ENCODE measurements around the gene TMEM9B.

DNA sequence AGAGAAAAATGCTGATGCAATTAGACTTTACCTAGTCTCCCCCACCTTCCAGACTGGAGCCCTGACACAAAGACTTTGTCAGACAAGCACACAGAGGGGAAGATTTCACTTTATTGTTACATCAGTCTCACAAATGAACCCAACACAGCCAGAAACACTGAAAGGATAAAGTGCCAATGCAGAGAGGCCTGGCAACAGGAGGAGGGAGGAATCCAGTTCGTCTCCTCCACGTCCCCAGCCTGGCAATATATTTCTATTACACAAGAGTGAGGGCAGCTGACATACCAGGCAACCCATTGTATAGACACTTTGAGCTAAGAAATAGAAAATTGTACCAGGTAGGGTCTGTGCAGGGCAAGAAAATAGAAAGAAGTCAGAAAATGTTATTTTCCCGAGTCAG, 16.2 kb upstream of the TMEM9B start:
- TF ChIP-seq TCF12 (IDR thresholded peaks at IDR 0.05; ENCODE audit: low read depth) (no peak), EP300 (IDR thresholded peaks at IDR 0.05; ENCODE audit: borderline replicate concordance) (no peak), RAD21 (IDR thresholded peaks at IDR 0.05; ENCODE audit: low read depth) (no peak), CREB1 (IDR thresholded peaks at IDR 0.05; ENCODE audit: low read depth) (no peak), EGR1 (IDR thresholded peaks at IDR 0.05) (no peak), NFIC (IDR thresholded peaks at IDR 0.05) (no peak), YY1 (IDR thresholded peaks at IDR 0.05; ENCODE audit: low read depth) (no peak), FOXM1 (IDR thresholded peaks at IDR 0.05; ENCODE audit: borderline replicate concordance, low read depth) (no peak), TAF1 (IDR thresholded peaks at IDR 0.05; ENCODE audit: low read depth) (no peak), TEAD4 (IDR thresholded peaks at IDR 0.05) (no peak)
- TF ChIP-seq, protein P1, sequence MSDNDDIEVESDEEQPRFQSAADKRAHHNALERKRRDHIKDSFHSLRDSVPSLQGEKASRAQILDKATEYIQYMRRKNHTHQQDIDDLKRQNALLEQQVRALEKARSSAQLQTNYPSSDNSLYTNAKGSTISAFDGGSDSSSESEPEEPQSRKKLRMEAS (IDR thresholded peaks at IDR 0.05) = no peak
- TF ChIP-seq, protein P2, sequence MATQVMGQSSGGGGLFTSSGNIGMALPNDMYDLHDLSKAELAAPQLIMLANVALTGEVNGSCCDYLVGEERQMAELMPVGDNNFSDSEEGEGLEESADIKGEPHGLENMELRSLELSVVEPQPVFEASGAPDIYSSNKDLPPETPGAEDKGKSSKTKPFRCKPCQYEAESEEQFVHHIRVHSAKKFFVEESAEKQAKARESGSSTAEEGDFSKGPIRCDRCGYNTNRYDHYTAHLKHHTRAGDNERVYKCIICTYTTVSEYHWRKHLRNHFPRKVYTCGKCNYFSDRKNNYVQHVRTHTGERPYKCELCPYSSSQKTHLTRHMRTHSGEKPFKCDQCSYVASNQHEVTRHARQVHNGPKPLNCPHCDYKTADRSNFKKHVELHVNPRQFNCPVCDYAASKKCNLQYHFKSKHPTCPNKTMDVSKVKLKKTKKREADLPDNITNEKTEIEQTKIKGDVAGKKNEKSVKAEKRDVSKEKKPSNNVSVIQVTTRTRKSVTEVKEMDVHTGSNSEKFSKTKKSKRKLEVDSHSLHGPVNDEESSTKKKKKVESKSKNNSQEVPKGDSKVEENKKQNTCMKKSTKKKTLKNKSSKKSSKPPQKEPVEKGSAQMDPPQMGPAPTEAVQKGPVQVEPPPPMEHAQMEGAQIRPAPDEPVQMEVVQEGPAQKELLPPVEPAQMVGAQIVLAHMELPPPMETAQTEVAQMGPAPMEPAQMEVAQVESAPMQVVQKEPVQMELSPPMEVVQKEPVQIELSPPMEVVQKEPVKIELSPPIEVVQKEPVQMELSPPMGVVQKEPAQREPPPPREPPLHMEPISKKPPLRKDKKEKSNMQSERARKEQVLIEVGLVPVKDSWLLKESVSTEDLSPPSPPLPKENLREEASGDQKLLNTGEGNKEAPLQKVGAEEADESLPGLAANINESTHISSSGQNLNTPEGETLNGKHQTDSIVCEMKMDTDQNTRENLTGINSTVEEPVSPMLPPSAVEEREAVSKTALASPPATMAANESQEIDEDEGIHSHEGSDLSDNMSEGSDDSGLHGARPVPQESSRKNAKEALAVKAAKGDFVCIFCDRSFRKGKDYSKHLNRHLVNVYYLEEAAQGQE (IDR thresholded peaks at IDR 0.05; ENCODE audit: low read depth) = no peak

All from Ishikawa (cell line).